SK-N-MC (cell line): ENCODE measurements around the gene YAE1.

ENCODE experiments used
- EZH2 ChIP-seq: fragments of 200-600 bp; sonication (generic); IDR thresholded peaks from one replicate; pipeline ENCODE4 v1.6.1; 2017; ENCODE audit warnings: antibody characterized with exemption
- FOXP2 ChIP-seq: optimal IDR thresholded peaks from 2 replicates; pipeline ENCODE3; 2011; ENCODE audit warnings: mild to moderate bottlenecking, moderate library complexity; ENCODE audit not compliant: insufficient read depth; ENCODE audit errors: extremely low read length, control extremely low read depth
- POLR2AphosphoS5 ChIP-seq: IDR thresholded peaks from 2 replicates; pipeline ENCODE4 v1.6.1; 2012; ENCODE audit warnings: mild to moderate bottlenecking, low read depth, low read length, borderline replicate concordance

DNA sequence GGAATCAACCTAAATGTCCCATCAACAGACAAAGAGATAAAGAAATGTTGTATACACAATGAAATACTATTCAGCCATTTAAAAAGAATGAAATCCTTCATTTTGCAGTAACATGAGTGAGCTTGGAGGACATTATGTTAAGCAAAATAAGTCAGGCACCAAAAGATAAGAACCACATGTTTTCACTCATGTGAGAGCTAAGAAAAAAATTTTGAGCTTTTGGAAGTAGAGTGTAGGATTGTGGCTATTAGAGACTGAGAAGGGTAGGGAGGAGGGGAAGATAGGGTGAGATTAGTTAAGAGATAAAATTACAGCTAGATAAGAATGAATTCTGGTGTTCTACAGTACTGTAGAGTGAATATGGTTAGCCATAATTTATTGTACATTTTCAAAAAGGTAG, 8.3 kb upstream of the YAE1 start:
- TF ChIP-seq POLR2AphosphoS5, result no peak
- TF ChIP-seq EZH2, result no peak
- TF ChIP-seq FOXP2, result no peak
